GM21526 (cell line): ENCODE results near the gene CDR2L.
"Not testable (repeated sequence)": the region's sequence is repeated elsewhere in the genome, so short reads cannot be mapped to it uniquely, and the experiment has no call there.

ENCODE experiments used
- ATAC-seq: cut with Tn5 transposase; IDR thresholded peaks from one replicate; pipeline ENCODE4 v1.9.1; 2021; ENCODE audit warnings: moderate library complexity; ENCODE audit not compliant: unreplicated experiment, low FRiP score

CDR2L gene

DNA sequence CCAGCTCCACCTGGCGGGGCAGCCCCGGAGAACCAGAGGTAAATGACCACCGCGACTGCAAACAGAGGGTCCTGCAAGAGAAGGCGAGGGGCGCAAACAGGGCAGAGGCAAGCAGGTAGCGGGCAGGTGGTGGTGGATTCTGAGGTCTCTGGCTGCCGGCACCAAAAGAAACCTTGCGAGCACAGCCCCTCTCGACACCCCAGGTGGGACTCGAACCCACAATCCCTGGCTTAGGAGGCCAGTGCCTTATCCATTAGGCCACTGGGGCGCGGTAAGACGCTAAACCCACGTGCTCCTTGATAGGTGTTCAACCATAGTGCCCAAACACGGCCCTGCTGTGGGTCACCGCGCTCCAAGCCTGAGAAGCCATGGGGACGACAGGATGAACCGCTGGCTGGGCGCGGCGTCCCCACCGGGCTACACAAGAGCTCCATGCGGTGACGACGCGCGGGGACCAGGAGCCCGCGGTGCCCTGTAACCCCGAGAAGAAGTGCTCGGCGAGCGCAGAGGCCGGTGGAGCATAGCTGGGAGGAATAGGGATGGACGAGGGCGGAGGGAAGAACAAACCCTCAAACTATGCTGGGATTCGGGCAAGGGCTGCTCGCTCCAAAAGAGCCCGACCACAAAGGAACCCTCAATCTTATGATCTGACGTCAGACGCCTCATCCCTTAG, 46.9 kb downstream of the CDR2L start:
- peak; percentile 38 for ATAC-seq

DNA sequence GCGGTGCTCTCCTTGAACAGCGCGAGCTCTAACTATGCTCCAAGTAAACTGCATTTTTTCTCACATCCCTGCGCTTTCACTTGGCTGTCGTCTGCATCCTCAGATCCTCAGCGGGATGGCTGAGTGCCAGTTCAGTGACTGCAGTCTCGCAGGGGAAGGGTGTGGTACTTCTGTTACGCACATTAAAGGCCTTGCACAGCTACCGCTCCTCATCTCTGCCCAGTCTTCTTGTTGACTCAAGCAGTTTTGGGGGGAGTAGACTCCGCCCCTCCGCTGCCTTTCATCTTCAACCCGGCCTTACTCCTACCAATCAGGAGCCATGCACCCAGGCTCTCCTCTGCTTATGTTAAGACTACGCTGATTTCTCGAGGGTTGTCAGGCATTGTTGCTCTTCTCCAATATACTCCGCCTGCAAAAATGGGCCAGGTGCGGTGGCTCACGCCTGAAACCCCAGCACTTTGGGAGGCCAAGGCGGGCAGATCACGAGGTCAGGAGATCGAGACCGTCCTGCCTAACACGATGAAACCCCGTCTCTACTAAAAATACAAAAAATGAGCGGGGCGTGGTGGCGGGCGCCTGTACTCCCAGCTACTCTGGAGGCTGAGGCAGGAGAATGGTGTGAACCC, 49.3 kb downstream of the CDR2L start:
- ATAC-seq: no peak

DNA sequence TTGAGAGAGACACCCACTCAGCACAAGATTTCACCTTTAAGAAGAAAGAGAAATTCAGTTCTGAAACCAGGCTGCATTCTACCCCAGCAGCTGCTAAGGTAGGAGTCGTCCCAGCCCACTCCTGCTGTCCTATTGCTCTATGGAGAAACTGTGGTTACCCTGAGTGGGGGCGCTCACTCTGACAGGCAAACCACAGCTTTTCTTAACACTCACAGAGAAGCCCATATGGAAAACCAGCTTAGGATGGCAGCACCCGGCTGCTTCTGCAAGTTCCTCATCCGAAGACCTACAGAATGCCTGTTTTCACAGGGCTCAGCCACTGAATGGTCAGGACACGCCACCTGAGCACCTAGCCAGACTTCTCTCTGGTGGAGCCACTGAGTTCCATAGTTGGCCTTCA, 51.8 kb downstream of the CDR2L start:
- no peak for ATAC-seq

DNA sequence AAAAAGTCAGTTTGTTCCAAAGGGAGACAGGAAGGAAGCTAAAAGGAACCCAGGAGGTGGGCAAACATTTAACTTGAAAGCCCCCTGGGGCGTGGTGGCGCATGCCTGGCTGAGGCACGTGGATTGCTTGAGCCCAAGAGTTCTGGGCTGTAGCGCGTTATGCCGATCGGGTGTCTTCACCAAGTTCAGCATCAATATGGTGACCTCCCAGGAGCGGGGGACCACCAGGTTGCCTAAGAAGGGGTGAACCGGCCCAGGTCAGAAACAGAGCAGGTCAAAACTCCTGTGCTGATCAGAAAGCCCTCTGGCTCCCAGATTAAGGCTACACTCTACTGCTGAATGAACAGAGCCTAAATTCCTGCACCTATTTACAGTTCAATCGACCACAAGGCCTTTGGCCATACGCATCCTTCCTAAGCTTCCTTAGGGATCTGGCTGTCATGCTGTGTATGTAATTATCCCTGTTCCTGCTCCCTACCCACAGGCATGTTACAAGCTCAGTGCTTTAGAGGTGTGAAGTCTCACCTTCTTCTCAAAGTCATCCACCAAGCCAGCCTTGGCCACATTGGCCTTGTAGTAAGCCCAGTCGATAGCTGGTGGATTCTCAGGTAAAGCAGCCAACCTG, 54.3 kb downstream of the CDR2L start:
- ATAC-seq: no peak

DNA sequence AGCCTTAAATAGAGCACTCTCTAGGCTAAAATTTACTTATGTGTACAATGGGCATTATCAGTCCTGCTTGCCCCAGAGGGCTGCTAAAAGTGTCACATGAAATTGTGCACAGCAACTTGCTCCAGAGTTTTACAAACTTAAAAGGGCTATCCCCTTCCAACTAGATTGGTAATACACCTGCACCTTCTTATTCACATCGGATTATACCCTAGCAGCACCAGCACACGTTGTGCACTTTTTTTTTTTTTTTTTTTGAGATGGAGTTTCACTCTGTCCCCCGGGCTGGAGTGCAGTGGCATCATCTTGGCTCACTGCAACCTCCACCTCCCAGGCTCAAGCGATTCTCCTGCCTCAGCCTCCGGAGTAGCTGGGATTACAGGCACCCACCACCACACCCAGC, 56.4 kb downstream of the CDR2L start:
- ATAC-seq: not testable (repeated sequence)

DNA sequence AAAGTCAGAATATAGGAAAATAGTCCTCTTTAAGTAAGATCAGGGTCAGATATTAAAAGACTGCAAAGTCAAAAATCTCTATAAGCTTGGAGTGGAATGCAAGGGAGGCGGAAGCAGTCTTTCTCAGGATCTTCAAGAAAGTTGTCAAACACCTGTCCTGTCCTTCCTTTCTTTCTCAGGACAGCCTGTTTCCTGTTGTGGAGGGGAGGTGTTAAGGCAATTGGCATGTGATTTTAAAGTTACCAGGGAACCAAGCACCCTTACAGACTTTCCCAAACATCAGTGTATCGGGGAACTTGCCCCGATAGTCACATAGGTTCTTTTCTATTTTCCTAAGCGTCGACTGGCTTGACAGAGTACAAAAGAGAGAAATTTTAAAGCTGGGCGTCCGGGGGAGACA, 57.3 kb downstream of the CDR2L start:
- ATAC-seq: no peak

DNA sequence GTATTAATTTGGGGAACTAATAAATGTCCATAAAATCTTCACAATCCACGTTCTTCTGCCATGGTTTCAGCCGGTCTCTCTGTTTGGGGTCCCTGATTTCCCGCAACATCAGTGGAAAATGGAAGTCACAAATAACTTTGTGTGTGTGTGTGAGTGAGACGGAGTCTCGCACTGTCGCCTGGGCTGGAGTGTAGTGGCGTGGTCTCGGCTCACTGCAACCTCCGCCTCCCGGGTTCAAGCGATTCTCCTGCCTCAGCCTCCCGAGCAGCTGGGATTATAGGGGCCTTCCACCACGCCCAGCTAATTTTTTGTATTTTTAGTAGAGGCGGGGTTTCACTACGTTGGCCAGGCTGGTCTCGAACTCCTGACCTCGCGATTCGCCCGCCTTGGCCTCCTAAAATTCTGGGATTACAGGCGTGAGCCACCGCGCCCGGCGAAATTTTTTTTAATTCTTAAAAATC, 58.5 kb downstream of the CDR2L start:
- ATAC-seq: not testable (repeated sequence)

DNA sequence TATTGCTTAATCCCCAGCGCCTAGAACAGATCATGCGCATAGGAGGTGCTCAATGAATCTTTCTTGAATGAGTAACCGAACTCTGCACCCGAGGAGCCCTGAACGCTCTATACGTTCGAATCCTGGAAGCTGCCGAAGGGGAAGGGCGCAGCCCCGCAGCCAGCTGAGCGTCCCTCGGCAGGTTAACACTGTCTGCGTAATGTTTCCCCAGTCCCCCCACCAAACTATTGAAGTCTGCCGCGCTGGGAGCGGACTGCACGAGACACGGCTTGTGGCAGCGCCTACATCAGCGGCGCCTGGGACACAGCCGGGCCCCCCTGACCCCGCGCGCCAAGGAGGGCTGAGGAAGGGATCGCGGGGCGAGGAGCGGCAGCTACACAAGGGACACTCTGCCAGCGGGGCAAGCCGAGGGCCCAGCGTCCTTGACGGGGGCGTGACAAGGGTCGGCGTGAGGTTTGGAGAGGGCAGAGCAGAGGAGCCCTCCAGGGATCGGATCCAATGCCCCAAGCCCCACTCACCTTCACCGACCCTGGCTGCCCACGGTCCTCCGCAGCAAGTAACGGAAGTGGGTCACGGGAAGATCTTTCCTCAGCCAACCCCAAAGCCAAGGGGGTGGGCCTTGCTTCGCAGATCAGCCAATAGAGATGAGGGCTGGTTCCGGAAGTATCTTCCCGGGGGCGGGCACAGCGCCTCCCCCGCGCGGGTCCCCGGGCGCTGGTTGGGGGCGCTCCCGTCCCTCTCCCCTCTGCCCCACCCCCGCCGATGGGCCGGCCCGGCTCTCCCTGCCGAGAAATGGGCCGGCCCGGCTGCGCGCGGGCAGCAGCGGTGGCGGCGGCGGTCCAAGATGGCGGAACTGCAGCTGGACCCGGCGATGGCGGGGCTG, 59.2 kb downstream of the CDR2L start, which contains the start of the genes ATP5PD and KCTD2:
Gene ATP5PD (minus strand): TSS at position 563 of the 883 bp plus-strand sequence. CDS start 4,319 bp downstream, outside the sequence.
Gene KCTD2 (plus strand): TSS at position 819 of the 883 bp plus-strand sequence. CDS start 26 bp downstream, at position 845.
- peak; percentile 84 for ATAC-seq

DNA sequence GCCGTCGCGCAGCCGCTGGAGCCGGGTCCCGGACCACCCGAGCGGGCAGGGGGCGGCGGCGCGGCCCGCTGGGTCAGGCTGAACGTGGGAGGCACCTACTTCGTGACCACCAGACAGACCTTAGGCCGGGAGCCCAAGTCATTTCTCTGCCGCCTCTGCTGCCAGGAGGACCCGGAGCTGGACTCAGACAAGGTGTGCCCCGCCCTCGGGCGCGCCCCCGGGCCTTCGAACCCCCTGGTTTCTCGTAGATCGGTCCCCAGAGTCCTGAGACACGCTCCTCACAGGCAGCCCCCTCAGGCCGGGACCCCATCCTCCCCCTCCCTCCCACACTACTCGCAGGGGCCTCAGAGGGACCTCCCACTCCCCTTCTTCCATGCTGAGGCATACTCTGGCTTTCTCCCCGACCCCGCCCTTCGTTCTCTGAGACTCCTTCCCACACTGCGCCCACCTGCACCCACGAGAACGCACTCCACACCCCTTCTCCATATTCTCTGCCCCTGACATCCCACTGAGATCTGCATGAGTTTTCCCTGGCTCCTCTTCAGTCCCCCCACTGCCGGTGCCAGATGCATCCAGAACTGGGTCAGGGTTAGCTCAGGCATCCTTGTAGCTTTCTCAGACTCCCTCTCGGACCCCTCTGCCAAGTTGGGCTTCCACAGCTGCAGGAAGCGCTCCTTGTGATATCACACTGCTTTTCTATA, 60.1 kb downstream of the CDR2L start:
- ATAC-seq: no peak

DNA sequence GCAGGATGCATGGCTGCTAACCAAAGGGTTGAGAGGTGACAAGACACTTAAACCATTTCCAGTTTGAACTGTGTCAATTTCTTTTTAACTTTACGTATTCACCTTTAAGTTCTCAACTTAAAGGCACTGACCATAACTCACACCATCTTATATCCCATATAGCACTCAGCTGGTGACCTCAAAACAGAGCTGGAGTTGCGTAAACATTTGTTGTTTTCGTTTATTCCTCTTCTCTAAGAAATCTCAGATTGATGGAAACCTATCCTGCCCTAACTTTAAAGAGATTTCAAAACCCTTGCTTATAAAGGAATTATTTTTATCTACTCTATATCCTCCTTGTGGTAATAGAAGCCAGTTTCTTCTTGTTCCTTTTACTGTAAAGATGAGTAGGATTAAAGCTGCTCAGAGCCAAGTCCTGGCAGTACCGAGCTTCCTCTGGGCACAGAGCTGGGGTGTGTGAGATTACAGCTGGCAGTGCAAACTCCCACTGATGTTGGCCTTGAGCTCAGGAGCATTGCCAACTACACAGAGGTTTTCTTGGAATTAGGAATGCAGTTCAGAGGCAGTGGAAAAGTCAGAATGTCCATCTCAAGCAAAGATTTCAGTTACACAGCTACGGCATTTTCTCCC, 60.9 kb downstream of the CDR2L start:
- no peak for ATAC-seq

DNA sequence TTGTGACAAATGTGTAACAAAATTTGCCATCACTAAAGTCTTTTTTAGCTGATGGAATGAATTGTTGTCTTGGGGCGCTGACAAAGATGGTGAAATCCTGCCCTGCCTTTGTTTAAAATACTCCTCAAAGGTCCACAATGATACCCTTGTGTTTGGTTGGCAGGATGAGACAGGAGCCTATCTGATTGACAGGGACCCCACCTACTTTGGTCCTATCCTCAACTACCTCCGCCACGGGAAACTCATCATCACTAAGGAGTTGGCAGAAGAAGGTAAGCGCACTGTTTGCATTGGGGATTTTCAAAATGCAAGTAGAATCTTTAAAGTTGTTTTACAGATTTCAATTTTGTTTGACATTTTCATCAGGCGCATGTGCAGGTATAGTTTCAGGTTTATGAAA, 61.6 kb downstream of the CDR2L start:
- ATAC-seq: no peak

DNA sequence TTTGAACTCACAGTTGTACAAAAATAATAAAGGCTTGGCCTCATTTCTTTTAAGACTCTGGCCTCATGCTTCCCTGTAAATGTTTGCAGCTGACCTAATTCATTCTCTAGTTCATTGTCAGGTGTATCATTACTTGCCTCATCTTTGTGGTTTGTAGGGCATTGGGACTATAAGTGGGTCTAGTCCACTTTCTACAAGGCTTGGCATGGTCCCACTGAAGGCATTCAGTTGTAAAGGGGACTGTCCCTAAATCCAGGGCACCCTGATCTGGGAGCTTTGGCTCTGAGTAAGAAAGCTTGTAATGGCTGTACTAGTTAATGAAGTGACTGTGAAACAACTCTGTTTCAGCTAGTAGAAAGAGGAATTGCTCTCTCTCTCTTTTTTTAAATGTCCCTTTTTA, 62.3 kb downstream of the CDR2L start:
- ATAC-seq: no peak

DNA sequence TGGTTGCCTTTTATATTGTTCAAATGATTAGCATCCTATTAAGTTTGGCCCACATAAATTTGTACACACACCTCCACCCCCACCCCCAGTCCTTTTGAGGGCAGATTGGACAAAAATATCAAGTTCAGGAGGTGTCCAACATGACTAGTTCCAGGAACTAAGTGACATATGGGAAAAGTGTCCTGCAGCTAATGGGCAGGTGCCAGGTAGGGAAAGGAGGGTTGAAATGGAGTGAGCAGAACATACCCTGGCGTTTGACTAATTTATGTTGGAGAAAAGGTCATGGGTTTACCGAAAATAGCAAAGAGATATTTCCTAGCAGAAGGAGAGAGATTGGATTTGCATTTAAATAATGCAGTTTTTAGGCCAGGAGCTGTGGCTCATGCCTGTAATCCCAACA, 64.5 kb downstream of the CDR2L start:
- no peak for ATAC-seq
